NCI-H524 (cell line): ENCODE results near the gene MET.
"Not testable (repeated sequence)": the region's sequence is repeated elsewhere in the genome, so short reads cannot be mapped to it uniquely, and the experiment has no call there.

Experiments used
- DNase-seq, 2 experiments: peaks; one replicate each; lab custom pipeline; 2025; lab: John Stamatoyannopoulos, UW

The MET gene

DNA sequence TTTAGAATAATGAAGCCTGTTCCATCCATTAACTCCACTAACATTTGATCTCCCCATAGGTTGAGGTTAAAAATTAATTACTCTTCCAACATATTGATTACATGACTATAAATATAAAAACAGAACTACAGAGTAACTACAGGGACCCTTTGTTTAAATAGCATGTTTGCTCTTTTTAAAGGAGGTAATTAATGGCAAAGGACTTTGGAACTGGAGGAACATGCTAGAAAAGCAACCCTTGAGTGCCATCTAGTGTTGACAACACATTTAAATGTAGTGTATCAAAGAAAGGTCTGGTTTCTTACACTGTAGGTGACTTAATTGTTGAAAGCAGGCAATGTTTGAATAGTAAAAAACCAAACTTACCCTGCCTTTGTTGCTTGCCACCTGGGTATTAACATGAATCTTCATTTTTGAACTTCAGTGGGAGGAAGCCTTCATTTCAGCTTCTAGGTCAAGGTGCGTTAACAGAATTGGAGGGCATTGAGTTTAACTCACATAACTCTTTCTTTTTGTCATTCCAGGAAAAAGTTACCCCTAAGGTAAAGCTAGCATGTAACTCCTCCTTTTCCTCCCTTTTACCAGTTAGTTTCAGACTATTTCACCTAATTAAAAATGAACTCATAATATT is 137.8 kb downstream of the MET start:
- DNase-seq: peak; percentile 36 to 56

DNA sequence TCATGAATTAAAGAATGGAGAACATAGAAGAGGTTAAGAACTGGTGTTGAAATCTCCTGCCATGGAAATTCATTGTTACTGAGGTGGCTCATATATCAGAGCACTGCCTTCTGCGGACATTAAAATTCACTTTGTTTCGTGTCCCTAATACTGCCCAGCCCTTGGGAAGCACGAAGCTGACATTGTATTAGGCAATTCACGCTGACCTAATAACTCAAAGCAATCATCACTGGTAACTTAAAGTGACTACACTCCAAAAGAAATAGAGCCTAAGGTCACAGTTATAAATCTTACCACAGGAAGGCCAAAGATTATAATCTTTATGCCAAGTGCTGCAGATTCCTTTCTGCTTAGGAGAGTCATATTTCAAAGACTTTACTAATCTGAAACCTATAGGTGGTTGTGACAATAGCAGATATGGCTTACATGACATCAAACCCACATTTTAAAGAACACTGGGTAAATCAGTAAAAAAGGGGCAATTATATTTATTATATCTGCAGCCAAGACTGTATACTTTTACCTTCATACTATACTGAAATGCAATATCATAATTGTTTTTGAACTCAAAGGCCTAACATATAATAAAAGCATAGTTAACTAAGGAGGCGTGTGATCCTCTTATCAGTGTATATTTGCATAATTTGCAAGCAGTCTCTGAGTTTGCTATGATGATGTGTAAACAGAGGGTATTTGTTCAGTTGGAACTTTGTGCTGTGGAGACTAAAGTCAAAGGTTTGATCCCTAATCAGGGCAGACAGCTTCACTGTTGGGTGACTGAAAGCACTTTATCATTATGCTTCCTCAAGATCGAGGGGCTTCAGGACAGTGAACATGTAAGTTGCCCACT is 138.5 kb downstream of the MET start:
- no peak for DNase-seq

DNA sequence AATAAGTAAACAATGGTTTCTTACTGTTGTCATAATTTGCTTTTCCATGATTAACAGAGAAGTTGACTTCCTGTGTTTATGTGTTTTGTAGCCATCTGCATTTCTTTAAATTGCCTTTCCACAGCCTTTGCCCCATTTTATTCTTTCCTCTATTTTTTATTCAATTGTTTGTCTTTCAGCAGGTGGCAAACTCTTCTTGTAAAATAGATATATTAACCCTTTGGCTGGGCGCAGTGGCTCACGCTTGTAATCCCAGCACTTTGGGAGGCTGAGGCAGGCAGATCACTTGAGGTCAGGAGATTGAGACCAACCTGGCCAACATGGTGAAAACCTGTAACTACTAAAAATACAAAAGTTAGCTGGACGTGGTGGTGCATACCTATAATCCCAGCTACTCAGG is 139.8 kb downstream of the MET start:
- no peak for DNase-seq

DNA sequence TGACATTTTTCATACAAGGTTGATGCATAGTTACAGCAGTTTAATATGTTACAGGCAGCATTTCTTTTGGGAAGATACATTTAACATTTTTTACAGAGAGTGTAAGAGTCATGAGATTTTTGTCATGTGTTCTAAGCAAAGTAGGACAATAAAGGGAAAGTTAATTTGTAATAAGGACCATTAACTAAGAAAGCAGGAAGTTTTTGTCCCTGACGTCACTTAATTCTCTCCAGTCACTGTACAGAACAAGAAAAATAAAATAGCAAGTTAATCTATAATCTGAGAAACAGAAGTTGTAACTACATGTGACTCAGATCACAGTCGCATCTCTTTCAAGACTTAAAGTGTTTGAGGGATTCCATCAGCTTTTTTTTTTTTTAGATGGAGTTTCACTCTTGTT is 140.9 kb downstream of the MET start:
- DNase-seq: no peak

DNA sequence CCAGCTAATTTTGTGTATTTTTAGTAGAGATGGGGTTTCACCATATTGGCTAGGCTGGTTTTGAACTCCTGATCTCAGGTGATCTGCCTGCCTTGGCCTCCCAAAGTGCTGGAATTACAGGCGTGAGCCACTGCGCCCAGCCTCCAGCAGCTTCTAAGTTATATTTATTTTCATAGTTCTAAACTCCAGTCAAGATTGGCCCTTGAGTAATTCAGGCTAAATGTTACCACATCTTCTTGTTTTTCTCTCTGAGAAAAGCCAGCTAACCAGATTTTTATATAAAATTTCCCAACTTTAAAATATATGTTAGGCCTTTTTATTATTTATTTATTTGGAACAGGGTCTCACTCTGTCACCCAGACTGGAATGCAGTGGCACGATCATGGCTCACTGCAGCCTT is 141.4 kb downstream of the MET start:
- DNase-seq: not testable (repeated sequence)

DNA sequence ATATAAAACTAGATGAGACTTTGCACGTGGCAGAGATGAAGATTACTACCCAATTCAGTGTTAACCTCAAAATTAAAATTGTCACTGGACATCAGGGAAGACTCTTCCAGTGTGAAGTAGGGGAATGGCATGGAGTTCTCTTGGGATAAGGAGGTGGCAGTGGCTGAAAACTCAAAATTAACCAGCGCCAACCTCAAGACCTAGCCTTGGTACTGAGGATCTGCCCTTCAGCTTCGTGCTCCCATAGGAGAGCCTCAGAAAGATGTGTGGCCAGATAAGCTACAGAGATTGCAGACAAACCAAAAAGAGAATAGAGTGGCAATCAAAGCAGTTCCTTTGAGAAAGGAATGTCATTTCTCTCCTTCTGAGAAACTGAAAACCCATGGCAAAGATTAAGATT is 143.0 kb downstream of the MET start:
- DNase-seq: no peak

DNA sequence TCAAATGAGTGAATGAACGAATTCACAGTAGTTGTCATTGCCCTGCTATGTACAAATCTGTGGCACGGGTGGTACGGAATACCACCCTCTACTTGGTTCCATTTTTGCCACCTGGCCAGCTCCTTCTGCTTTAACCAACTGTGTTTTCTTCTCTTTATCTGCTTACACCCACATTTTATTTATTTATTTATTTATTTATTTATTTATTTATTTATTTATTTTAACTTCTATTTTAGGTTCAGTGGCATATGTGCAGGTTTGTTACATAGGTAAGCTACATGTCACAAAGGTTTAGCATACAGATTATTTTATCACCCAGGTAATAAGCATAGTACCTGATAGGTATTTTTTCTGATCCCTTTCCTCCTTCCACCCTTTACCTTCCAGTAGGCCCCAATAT is 148.2 kb downstream of the MET start:
- no peak for DNase-seq

DNA sequence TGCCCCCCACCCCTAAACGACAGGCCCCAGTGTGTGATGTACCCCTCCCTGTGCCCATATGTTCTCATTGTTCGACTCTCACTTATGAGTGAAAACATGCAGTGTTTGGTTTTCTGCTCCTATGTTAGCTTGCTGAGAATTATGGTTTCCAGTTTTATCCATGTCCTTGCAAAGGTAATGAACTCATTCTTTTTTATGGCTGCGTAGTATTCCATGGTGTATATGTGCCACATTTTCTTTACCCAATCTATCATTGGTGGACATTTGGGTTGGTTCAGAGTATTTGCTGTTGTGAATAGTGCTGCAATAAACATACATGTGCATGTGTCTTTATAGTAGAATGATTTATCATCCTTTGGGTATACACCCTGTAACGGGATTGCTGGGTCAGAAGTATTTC is 149.7 kb downstream of the MET start:
- not testable (repeated sequence) for DNase-seq

DNA sequence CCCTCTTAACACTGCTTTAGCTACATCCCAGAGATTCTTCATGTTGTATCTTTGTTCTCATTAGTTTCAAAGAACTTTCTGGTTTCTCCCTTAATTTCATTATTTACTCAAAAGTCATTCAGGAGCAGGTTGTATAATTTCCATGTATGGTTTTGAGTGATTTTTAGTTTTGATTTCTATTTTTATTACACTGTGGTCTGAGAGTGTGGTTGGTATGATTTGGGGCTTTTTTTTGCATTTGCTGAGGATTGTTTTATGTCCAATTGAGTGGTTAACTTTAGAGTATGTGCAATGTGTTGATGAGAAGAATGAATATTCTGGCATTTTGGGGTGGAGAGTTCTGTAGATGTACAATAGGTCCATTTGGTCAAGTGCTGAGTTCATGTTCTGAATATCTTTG is 152.5 kb downstream of the MET start:
- no peak for DNase-seq

DNA sequence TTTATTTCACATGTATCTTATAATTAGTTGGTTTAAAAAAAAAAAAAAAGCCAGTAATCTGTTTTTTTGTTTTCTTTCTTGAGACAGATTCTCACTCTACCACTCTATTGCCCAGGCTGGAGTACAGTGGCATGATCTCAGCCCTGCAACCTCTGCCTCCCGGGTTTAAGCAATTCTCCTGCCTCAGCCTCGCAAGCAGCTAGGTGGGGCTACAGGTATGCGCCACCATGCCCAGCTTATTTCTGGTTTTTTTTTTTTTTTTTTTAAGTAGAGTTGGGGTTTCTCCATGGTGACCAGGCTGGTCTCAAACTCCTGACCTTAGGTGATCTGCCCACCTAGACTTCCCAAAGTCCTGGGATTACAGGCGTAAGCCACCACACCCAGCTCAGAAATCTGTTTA is 156.3 kb downstream of the MET start:
- DNase-seq: no peak

DNA sequence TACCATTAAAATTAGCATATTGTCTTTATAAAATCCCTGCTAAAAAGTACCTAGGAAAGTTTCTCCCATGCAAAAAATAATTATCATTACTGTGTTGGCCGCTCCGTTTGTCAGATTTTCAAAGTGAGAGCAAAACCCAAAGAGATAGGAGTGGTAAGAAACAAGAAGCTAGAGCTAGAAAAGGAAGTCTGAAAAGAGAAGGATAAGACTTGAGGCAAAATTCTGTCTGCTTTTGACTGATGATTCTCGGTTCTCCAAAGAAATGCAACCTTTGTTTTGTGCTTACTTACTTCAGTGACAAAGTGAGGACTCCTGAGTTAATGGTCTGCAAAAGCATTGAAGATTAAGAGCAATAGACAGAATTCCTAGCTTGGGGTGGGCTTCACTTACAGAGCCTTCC is 157.0 kb downstream of the MET start:
- no peak for DNase-seq

DNA sequence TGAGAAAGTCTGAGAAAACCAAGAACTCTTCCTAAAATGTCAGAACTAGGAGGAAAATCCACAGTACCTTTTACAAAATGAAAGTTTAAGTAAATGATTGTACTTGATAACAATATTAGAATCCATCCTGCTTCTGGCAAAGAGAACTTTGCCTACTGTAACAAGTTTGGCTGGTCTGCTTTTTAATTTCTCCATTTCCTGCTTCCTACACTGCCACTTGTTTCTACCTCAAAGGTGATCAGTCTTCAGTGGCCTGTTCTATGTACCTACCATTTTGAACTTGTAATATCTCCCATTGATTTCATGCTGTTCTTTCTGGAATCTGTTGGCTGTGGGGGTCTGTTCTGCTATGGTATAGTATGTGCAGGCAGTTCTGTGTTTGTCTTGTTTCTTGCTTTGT is 157.5 kb downstream of the MET start:
- no peak for DNase-seq

DNA sequence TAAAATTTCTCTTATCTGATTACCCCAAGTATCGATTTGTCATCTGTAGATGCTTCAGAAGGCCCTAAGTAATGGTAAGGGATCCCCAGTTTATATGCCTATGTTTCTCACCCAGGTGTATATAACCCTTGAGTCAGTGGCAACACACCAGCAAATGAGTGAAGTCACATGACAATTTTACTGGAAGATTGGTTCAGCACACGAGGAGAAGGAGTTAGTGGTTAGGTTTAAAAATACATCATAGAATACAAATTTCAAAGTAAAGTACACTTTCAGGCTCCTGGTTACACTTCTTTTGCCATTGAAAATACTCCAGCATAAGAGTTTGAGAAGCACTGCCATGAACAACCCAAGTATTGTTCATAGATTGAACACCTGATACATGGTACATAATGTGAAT is 160.7 kb downstream of the MET start:
- no peak for DNase-seq

DNA sequence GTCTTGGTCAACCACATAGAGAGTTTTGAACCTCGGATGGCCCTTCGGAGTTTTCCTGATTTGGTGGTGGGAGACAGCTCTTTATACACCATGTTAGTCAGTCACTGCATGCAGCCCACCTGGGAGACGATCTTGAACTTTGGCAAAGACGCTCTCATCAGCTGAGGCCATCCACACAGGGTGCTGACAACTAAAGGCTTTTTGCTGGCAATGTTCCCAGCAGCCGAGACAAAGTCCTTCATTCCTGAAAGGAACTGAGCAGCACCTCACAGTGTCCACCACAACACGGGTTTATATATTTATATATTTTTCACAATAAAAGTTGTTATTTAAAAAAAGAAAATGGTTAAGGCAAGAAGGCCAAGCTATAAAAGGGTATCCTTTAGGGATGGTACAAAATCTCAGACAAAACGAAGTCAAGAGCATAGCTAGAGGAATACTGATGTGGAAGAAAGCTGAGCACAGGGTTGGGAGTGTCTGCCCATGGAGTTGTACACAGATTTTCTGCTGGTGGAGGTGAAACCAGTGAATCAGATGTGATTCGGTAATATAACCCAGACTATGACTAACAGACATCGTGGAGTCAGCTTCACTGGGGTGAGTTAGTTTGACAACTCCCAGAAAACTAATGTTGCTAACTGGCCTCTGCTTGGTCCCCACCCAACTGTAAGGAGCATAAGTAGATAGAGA is 163.0 kb downstream of the MET start:
- DNase-seq: no peak

DNA sequence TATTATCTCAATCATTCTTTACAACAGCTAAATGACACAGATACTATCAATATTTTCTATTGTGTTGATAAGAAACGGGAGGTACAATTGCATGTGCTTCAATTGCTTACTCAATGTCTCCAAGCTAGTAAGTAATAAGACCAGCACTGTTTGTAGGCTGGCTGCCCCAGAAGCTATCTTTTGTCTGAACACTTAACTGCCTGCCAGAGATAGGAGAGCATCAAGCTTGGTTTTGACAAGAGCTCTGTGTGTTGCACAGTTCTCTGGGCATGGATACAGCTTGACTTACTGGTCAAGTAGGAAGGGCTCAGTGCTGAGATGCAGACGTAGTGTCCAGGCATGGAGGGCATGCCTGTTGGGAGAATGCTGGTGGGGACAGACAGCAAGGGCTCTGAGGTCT is 164.1 kb downstream of the MET start:
- DNase-seq: no peak

DNA sequence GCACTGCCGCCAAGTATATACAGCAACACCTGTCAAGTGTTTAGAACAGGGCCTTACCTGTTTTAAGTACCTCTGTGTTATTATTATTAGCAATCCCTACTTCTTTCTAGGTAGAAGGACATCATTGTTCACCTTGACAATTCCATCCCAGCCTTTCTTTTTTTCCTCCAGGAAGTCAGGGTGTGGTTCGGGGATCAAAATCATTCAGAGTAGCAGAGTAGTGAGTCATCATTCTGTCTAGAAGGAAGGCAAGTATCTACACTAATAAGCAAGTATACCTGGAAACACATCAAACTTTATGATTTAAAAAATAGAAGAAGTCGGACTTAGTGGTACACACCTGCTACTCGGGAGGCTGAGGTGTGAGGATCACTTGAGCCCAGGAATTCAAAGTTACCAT is 164.9 kb downstream of the MET start:
- no peak for DNase-seq

DNA sequence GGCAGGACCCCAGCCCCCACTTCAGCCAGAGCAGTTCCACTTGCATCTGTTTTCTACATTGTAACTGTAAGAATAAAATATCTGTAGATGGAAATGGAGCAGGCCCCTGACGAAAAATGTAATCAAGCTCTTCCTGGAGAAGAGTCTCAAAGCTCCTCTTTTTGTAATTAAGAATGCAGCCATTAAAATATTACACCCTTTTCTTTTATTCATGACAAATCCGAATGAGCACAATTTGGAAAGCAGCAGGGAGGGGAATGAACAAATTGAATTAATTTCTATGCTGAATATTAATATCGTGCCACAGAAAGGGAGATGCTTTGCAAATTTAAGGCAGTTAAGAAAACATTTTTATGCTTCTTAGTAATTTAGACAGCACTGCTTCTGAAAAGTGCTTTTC is 165.6 kb downstream of the MET start:
- DNase-seq: no peak

DNA sequence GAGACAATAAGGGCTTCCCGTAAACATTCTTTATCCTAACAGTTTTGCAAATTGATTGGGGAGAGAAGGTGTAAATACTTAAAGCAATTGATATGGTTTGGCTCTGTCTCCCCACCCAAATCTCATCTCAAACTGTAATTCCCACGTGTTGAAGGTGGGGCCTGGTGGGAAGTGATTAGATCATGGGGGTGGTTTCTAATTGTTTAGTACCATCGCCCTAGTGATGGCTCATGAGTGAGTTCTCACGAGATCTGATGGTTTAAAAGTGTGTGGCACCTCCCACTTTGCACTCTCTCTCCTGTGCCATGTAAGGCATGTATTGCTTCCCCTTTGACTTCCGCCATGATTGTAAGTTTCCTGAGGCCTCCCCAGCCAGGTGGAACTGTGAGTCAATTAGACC is 168.3 kb downstream of the MET start:
- DNase-seq: no peak

DNA sequence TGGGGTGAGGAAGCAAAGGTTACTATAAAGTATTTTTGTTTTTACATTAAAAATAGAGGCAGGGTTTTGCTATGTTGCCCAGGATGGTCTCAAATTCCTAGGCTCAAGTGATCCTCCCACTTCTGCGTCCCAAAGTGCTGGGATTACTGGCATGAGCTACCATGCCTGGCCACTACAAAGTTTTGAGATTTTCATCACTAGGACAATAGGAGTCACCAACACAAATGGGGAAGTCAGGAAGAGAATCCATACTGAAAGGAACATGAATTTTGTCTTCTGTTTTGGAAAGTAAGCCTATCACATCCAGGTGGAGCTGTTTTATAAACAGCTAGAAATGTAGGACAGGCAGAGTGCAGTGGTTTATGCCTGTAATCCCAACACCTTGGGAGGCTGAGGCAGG is 170.4 kb downstream of the MET start:
- DNase-seq: no peak

DNA sequence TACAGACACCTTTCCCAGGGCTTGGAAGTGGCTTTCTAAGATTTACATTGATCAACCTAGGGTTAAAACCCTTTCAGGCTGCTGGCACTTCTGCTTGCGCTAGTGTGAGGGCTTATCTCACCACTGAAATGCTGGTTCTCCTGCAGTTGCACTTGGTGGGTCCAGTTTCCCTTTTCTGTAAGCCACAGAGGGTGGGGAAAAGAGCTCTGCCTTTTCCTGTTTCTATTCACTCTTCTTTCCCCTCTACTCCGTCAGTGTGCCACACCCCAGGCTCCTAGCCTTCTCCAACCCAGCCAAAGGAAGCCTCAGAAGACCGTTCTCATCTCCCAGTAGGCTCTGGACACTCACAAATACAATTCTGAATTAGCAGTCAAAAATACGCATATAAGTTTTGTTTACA is 171.4 kb downstream of the MET start:
- DNase-seq: no peak
